ENCODE results near the gene SIN3B.

SIN3B gene

DNA sequence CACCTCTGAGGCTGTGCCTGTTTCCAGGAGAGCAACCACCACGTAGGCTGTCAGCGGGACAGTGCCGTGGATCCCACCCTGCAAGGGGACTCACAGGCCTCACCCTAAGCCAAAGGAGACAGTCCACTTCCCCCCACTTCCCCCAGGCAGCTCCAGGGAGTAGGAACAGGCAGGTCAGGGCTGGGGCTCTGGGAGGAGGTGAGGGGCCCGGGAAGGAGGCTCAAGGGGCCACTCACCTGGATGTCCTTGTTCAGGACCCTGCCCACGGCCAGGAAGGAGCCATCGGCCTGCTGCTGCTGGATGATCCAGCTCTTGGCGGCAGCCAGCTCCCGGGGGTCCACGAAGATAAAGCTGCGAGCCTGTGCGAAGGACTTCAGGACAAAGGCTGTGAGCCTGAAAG is 85.2 kb downstream of the SIN3B start:
- no peak for DNase-seq

DNA sequence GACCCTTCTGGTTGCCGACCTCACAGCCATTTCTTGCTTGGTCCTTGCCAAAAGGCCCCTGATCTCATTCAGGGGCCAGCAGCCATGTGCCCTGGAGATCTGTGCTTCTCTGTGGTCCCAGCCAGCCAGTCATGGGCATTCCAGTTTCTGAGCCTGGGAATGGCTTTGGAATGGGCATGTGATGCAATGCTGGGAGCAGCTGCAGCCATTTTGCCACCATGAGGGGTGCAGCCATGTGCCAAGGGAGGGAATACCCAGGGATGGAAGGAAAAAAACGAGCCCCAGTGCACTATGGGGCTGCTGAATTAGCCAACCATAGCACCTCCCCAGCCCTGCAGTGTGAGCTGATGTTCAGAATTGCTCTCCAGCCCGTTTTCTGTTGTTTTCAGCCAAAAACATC is 85.9 kb downstream of the SIN3B start:
- no peak for DNase-seq

- no peak for DNase-seq
Observed at GRCh38 chr19:16915734-16916133, 86.5 kb downstream of the SIN3B start.

DNA sequence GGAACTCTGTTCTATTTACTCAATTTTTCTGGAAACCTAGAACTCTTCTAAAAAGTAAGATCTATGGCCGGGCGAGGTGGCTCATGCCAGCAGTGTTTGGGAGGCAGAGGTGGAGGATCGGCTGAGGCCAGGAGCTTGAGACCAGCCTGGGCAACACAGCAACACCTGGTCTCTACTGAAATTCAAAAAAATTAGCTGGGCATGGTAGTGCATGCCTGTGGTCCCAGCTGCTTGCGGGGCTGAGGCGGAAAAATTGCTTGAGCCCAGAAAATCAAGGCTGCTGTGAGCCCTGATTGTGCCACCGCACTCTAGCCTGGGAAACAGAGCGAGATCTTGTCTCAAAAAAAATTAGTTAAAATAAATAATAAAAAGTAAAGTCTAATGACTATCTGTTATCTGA is 88.2 kb downstream of the SIN3B start:
- no peak for DNase-seq

DNA sequence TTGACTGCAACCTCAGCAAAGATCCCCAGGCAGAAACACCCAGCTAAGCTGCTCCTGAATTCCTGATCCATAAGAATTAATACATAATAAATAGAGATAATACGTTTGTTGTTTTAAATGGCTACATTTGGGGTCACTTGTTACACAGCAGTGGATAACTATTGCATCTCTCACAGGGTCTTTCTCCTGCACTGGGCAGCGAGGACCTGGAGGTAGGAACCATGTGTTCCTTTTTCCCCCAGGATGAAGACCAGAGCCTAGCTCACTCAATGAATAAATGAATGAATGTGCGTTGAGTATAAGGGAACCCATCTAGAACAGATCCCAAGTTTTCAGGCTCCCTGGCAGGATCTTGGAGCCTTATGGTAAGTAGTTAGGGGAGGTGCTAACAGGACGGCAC is 90.3 kb downstream of the SIN3B start:
- no peak for DNase-seq

GRCh38 chr19:16920816-16921529 is 91.8 kb downstream of the SIN3B start:
- no peak for DNase-seq

DNA sequence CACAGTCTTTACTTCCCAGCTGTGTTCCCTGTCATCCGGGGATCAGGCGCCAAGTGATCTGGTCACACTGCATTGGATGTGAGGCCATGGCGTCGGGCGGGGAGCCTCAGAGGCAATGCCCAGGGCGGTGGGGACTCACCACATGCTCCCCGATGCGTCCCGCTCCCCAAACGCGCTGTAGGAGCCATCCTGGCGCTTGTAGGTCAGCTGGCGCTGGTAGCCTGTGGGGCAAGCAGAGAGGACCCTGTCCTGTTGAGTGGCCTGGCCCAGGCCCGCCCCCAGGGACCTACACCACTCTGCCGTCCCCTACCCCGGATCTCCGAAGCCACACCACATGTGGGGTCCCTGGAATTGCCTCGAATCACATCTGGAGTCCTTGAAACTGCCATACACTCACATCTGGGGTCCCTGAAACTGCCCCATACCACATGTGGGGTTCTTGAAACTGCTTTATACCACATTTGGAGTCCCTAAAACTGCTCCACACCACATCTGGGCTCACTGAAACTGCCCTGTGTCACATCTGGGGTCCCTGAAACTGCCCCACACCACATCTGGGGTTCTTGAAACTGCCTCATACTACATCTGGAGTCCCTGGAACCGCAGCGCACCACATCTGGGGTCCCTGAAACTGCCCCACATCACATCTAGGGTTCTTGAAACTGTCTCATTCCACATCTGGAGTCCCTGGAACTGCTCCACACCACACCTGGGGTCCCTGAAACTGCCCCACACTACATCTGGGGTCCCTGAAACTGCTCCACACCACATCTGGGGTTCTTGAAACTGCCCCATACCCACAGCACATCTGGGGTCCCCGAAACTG is 92.8 kb downstream of the SIN3B start:
- DNase-seq: no peak

DNA sequence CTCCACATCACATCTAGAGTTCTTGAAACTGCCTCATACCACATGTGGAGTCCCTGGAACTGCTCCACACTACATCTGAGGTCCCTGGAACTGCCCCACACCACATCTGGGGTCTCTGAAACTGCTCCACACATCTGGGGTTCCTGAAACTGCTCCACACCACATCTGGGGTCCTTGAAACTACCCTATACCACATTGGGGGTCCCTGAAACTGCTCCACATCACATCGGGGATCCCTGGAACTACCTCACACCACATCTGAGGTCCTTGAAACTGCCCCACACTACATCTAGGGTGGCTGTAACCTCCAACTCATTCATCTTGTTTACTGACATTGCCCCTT is 93.4 kb downstream of the SIN3B start:
- DNase-seq: no peak

DNA sequence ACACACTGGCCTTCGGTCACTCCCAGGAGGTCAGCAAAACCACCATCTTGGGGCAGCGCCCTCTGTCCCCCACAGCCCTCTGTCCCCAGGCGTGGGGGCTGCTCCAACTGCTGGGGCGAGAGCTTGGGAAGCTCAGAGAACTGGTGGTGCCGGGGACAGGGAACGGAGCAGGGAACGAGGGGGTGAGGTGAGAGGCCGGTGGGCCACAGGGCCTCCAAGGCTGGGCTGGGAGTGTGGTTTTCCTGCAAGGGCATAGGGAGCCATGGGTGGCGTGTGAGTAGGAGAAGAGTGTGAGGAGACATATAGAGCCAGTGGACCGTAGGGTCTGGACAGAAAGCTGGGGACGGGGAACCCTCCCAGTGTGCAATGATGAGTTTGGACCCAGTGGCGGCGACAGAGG is 93.8 kb downstream of the SIN3B start:
- DNase-seq: no peak

GRCh38 chr19:16927883-16928282 is 98.7 kb downstream of the SIN3B start:
- DNase-seq: no peak

DNA sequence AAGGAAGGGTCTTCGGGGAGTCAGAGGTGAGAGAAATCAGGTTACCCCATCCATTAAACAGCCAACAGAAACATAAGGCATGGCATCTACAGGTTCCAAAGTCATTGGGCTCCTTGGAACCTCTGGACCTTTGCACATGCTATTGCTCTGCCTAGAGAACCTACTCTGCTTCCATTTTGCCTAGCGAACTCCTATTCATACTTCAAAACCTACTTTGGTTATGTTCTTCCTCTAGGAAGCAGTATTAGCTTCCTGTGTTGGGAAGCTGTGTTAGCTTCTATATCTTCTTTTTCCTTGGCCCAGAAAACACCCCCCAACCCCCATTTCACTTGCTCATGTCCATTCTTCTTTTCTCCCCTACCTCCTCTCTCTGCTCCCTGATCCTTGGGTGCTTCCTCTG is 99.2 kb downstream of the SIN3B start:
- DNase-seq: no peak

DNA sequence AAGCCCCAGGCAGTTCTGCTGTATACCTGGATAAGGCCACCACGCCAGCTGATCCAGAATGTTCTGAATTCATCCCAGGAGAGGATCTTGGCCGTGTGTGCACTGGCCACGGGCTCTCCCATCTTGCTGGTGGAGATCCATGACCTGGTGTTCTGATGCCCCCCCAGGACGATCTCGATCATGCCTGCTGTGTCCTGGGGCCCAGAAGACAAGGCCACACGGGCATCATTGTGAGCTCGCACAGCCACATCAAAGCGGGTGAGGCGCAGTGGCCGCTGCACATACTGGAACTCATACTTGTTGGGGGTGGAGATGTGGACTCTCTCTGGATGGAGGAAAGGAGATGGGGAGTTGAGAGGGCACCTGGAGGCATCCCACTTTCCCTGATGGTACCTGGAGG is 99.7 kb downstream of the SIN3B start:
- no peak for DNase-seq

All from retina (tissue), 1 donor.